NOMO-1 treated with DMSO at 0.1 percent for 48 hours (cell line): ENCODE measurements around the gene RAB22A.
"Not testable (repeated sequence)": the region's sequence is repeated elsewhere in the genome, so short reads cannot be mapped to it uniquely, and the experiment has no call there.

Experiments used
- DNase-seq: peaks from one replicate; lab custom pipeline; 2025; ENCODE audit not compliant: unreplicated experiment; lab: John Stamatoyannopoulos, UW

The RAB22A gene

DNA sequence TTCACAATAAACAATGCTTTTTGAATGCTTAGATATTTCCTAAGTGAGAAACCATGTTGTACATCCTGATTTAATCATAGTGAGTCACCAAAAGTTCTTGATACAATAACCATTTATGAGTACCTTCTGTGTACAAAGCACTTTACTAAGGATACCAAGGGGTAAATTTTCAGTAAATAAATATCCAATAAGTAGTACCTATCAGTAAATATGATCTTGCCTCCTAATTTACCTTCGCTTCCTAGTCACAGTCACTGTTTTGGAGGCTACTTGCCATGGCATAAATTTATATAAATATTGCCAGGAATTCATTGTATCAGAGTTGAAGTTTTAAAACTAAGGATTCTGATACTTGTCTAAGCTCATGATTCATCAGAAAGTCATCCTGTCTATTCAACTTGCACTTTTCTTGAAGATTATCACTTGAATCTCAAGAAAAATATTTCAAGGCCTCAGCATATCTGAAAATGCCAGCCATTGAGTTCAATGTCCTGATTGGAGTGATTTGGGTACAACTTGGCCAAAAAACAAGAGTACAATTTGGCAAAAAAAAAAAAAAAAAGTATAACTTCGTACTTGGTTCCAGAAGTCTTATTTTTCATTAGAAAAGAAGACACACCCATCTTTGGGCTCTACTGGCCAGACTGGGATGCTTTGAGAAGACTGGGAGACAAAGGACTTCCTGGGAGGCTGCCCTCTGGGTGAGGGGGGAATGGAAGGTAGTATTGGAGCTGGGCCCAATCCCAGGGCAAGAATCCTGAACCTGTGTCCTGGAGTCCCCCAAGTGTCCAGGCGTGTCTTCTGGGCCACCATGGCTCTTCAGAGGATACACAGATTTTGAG is 32.8 kb downstream of the RAB22A start:
- DNase-seq: no peak

DNA sequence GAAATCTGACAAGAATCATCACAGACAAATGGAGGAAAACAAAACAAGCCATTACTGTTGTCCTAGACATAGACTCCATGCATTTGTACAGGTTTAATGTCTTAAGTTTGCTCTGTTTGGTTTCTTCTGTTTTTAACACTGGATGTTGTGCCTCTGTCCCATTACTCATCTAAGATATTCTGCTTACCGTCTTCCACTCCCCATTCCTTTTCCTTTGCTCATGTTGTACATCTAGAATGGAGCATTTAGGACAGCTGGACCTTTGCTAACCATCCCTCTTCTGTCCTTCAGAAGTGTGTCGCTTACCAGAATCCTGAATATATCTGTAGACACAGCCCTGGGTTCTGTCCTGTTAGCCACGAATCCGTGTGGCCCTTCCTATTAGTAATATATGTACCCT is 35.2 kb downstream of the RAB22A start:
- DNase-seq: no peak

DNA sequence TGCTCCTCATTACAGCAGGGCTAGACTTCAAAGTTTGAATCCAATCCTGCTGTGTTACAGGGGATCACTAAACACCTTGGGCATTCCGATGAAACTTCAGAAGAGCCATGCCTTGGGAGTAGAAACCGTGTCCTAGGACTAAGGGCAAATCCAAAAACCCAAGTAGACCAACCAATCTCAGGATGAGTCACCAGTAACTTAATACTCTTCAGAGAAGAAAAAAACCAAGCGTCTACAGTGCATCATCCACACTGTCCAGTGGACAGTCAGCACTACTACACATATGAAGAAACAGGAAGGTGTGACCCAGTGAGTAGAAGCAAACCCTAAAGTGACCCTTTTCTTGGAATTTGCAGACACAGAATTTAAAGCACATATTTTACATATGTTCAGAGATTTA is 40.1 kb downstream of the RAB22A start:
- no peak for DNase-seq

DNA sequence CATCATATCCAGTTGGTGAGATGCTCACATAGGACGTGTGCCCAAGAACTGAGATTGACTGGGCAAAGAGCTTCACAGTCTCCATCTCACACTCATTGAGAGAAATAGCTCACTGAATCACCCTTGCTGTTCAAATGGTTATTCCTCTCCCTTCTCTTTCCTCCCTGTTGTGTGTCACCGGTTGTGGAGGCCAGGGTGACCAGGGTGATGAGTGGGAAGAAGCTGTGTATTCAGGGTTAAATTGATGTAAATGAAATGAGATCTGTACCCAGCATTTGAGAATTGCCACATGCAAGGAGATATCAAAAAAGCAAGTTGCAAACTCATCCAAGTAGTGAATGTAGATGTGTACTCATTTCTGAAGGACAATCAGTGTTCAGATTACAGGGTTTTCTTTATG is 43.0 kb downstream of the RAB22A start:
- no peak for DNase-seq

DNA sequence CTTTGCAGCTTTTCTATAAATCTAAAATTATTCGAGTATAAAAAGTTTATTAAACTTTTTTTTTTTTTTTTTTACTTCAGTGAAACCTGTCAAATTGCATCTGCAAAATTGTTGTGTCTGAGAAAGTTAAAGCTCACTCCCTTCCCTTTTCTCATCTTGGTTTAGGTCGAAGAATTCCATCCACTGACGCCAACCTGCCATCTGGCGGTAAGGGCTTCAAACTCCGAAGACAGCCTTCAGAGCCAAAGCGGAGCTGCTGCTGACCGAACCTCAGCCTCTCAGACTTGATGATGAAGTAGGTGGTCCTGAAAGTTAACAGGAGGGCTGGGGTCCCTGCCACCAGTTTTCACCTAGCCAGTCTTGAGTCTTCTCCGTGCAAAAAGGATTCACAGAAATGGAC is 49.9 kb downstream of the RAB22A start:
- DNase-seq: no peak

DNA sequence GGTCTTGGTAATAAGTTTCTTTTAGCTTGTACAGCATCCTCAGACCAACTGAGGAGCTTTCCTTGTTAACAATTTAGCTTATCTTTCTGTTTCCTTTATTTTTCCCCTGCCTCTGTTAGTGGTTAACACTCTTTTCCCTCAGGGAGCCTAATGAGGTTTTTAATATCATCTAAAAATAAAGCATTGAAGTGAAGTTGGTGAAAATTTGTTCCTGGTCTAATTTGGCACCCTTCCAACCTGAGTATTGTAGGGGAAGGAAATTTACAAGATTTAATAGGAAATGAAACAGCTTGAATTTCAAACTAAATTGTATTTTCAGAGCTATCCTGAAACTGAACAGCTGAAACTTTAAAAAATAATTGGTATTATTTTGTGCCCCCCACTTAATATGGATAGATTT is 51.4 kb downstream of the RAB22A start:
- DNase-seq: no peak

DNA sequence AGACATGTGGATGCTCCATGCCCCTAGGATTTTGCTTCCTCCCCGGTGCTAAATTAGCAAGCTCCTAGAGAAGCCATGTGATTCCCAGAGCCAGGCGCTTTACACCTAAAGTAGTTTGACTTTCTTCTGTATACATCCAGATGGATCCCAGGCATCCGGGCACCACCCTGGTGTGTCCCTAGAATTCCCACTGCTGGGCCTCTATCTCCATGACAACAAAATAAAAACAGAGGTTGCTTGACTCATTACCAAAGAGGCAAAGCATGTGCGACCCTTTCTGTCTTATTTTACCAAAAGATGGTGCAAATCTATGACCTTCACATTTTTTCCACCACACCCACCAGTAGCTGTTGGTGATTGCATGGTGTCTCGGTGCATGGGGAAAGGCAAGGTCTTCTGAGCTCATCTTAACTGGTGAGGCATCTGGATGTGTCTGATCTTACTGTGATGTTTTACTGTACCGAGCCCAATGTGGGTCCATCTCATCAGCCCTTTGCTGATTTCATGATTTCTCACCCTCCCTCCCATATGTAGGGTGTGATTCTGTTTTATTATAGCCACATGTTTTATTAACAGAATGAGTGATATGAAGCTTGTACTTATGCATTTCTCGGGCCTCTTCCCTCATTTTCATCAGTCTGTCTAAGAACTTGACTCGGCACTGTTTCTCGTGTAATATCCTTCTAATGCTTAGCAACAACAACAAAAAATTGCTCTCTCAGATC is 52.1 kb downstream of the RAB22A start:
- no peak for DNase-seq

DNA sequence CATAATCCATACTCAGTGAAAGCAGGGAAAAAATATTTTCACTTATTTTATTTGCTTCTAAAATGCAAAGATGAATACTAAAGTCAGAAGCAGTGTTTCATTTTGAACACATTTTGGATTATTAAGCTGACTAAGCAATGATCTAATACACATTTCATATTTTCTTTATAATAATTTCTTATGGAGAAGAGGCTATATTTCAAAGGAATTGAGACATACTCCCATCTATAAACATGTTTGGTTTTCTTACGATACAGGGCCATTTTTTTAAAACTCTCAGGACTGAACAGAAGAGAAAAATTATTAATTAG is 52.6 kb downstream of the RAB22A start:
- DNase-seq: no peak

DNA sequence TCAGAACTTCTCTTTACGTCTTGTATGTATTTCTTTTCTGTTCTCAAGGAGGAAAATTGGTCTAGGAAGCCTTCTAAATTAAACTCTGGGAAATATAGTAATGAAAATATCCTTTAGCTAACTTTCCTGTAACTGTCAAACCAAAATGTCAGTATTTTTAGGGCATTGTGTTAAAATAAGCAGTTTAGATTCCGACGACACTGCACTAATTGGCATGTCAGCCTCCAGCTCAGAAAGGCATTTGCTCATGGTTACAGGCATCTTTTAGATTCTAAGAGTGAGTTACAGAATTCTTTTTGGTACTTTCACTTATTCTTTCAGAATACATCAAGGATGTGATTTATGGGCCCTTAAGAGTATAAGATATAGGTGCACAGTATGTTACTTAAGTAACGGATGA is 53.5 kb downstream of the RAB22A start:
- no peak for DNase-seq

DNA sequence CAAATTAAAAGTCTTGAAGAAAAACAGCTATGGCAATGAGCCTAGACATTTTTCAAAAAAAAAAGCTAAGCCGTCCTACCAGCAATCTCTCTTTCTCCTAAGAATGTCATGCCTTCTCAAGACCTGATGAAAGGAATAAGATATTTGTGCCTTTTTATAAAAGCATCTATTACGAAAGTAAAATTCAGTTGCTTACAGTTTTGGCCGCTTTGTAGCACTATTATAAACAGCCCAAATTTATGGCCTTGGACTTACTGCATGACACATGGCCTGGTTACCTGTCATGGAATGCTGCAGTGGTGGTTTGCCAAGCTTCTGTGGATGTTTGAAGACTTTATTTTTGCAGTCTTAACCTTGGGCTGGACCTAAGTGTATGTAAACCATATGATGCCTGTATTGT is 57.4 kb downstream of the RAB22A start:
- no peak for DNase-seq

DNA sequence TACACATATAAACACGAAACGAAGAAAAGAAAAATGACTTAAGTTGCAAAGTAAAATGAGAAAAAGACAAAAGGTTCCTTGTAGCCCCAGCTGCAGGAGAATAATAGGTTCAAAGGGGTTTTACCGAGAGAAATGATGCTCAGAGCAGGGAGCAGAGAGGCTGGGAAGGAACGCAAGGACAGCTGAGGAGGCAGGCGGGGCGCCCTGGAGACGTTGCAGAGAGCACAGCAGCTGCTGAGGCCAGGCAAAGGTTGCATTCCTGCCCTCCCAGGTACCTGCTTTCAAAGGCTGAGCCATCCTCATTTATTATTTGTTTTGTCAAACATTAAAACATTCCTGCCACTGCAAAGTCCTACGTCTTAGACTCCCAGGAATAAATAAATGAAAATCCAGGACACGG is 63.3 kb downstream of the RAB22A start:
- DNase-seq: no peak

DNA sequence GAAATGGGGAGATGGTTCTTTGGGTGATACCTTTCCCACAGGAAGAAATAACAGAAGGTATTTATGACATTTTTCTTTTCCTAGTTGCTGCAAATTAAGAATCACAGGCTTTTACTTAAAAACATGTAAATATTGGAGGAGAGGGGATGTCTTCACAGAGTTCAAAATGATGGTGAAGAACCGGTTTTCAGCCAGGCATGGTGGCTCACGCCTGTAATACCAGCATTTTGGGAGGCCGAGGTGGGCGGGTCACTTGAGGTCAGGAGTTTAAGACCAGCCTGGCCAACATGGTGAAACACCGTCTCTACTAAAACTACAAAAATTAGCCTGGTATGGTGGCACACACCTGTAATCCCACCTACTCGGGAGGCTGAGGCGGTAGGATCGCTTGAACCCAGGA is 63.8 kb downstream of the RAB22A start:
- DNase-seq: not testable (repeated sequence)

DNA sequence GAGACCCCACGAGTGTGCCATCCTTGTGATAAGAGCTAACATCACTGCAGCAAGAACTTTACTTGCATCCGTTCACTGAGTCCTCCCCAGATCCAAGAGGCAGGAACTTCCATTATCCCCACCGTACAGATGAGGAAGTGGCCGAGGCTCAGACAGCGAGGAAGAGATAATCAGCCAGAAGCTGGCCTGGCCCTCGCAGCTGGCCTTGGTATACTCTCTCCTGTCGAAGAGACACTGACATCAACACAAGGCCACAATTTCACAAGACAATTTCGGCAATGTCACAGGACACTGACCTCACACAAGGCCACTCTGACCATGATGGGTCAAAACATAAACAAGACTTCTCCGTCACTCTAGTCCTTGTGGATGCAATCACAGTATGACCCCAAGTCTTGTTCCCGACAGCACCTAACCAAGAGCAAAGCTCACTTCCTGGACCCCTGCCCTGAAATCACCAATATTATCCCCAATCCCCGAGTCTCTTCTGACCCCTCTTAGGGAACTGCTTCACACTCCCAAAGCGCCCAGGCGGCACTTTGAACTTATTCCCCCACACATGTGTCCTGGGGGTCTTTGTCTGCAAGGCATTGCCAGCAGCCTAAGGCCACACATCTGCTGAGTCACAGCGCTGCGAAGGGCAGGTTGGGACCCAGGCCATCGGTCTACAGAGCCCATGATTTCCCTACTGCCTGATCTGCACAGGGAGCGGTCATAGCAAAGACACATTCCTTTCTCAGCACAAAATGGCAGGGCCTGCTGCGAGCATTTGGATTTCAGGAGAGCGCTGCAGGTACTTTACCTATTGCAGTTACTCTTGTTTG is 64.7 kb downstream of the RAB22A start:
- DNase-seq: no peak

DNA sequence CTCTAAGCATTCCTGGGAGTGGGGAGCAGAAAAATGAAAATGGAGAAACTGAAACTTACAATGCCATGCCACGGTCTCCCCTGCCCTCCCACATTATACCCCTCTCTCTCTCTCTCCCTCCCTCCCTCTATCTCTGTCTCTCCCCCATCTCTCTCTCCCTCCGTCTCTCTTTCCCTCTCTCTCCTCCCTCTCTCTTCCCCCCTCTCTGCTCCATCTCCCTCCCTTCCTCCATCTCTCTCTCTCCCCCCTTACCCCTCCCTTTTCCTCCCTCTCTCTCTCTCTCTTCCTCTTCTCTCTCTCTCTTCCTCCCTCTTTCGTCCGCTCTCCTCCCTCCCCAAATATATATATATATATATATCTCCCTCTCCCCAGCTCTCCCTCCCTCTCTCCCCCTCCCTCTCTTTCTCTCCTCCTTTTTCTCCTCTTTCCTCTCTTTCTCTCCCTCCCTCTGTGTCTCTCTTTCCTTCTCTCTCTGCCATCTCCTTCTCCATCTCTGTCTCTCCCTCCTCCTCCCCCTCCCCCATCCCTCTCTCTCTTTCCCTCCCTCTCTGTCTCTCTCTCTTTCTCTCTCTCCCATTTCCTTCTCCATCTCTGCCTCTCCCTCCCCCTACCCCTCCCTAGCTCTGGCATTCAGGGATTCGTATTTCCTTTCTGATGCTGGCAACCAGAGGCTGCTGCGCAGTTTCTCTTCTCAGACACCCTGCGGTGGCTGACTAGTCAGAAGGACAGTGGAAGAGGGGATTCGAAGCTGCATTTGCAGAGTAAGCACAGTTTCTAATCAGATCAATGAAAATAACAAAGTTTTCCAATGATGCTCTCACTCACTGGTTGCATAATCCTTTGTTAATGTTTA is 65.6 kb downstream of the RAB22A start:
- no peak for DNase-seq

DNA sequence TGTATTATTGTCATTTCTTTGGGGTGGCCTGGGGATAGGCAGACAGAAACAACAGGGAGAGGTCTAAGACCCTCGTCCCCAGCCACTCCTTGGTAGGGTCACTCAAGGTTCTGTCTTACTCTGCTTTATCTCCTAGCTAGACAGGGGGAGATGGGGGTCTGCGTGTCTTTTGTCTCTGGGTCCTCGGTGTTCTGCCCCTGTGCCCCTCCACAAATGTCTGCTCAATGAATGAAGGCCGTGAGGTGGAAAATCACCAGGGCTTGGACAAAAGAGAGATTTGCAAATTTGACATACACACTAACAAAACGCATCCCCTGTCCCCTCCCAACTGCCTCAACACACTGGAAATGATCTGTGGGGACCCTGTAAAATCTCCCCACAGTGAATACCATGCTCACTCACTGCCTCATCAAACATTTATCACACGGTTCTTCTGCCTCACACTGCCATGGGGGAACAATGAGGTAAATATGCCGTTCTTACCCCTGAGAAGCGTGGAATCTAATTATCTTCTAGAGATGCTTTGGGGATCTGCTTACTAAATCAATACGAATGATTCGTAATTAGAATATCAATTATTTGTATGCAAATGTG is 66.3 kb downstream of the RAB22A start:
- no peak for DNase-seq

DNA sequence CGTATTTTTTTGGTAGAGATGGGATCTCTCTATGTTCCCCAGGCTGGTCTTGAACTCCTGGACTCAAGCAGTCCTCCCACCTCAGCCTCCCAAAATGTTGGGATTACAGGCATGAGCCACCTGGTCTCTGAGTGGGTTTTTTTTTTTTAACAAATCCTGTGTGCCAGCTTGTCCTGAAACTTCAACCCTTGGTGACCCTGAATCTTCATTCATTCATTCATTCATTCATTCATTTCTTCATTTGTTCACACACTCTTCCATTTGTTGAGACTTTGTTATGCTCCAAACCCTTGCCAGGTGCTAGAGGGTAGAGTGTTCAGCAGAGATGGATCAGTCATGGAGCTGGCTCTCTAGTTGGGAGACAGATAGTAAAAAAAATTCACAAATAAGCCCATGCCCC is 67.5 kb downstream of the RAB22A start:
- no peak for DNase-seq

DNA sequence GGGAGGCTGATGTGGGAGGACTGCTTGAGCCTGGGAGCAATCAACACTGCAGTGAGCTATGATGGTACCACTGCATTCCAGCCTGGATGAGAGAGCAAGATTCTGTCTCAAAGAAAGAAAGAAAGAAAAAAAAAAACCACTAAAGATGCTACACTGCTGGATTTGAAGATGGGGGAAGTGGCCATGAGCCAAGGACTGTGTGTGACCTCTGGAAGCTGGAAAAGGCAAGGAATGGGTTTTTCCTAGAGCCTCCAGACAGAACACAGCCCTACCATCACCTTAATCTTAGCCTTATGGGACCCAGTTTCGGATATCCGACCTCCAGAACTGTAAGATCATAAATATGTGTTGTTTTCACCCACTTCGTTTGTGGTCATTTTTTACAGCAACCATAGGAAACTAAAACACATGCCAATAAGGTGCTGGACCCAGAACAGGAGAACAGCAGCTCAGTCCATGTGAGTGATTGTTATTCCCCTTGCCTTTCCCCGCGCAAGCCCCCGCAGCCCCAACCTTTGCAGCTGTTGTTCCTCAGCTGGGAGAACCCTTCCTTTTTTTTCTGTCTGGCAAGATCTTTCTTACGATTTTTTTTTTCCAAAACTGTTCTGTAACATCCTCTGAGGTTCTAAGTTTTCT is 68.4 kb downstream of the RAB22A start:
- no peak for DNase-seq

DNA sequence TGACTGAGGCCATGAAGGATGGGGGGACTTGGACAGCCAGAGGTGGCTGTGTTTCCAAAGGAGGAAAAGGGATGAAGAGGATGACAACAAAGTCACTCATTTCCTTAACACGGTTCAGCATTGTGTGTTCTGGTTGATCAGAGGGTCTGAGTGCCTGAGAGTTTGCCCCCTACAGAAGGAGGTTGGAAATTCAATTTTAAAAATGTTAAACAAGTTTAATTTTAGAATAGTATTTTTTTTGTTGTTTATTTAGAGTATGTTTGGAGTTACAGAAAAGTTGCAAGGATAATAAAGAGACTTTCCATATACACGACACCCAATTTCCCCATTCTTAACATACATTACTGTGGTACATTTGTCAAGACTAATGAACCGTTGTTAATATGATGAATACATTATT is 69.2 kb downstream of the RAB22A start:
- no peak for DNase-seq

DNA sequence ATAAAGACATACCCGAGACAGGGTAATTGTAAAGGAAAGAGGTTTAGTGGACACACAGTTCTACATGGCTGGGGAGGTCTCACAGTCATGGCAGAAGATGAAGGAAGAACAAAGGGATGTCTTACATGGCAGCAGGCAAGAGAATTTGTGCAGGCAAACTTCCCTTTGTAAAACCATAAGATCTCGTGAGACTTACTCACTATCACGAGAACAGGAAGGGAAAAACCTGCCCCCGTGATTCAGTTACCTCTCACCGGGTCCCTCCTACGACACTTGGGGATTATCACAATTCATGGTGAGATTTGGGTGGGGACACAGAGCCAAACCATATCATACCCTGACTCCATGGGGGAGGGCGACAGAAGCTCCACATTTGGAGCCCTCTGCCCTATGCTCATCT is 72.1 kb downstream of the RAB22A start:
- DNase-seq: no peak

DNA sequence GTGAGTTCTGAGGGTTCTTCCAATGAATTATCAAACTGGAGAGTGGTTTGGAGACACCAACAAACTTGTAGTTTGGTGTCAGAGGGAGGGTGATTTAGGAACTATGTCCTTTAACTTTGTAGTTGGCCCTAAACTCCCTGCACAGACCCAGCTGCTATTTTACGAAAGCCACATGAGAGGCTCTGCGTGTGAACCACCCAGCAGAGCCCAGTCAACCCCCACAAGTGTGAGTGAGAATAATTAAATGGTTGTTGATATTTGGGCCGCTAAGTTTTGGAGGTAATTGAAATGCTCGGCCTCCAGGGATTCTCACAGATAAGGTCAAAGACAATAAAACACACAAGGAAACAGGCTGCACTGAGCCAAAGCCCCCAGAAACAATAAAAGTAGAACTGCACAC is 72.6 kb downstream of the RAB22A start:
- DNase-seq: no peak
